Mesothelial cell of epicardium (in vitro differentiated cells): ENCODE results near the gene AADAC. TPM values are rescaled to one million over a fixed set of nuclear protein-coding genes. Genes with fewer than 3 reads are reported as not detected.

Experiments
- DNase-seq, 2 experiments: peaks; one replicate each; pipeline ENCODE4 v3.0.0; 2021; ENCODE audit warnings: low spot score in 2 of 2; ENCODE audit not compliant: unreplicated experiment in 2 of 2
- H3K27ac Mint-ChIP-seq: 2 replicates; pipeline ENCODE4 v1.8.0; 2021; ENCODE audit warnings: mixed read lengths
- H3K27me3 Mint-ChIP-seq: 2 replicates; pipeline ENCODE4 v1.8.0; 2021; ENCODE audit warnings: low read depth, mixed read lengths
- H3K36me3 Mint-ChIP-seq: 2 replicates; pipeline ENCODE4 v1.8.0; 2021; ENCODE audit warnings: mixed read lengths
- H3K4me1 Mint-ChIP-seq: 2 replicates; pipeline ENCODE4 v1.8.0; 2021; ENCODE audit warnings: mixed read lengths
- H3K4me3 Mint-ChIP-seq: 2 replicates; pipeline ENCODE4 v1.8.0; 2021; ENCODE audit warnings: mild to moderate bottlenecking, moderate library complexity, mixed read lengths
- H3K9me3 Mint-ChIP-seq: 2 replicates; pipeline ENCODE4 v1.8.0; 2021; ENCODE audit warnings: mixed read lengths
- CTCF ChIP-seq: fragments of 200-600 bp; sonication (generic); IDR thresholded peaks from one replicate; pipeline ENCODE4 v1.5.0; 2021; ENCODE audit warnings: antibody characterized with exemption; ENCODE audit not compliant: unreplicated experiment
- total RNA-seq: library from RNA; stranded (reverse); gene quantifications from 3 replicates; pipeline ENCODE4 v1.2.1, GENCODE V29; 2021

The AADAC gene
- total RNA-seq, 1 donor from 2014 or later: not detected

- Mint-ChIP-seq H3K27me3 (no peaks in the 10 kb centered on the region), H3K27ac (peak overlapping the region; percentile 67), H3K4me3 (no peak overlapping the region), H3K4me1 (peaks cover 39% of the 10 kb centered on the region), H3K9me3 (no peaks in the 10 kb centered on the region), H3K36me3 (no peaks in the 10 kb centered on the region)
- no peak for DNase-seq
- TF ChIP-seq CTCF: no peak
Measured at GRCh38 chr3:151816091-151816604, 2.2 kb downstream of the AADAC start.

GRCh38 chr3:151817473-151817872, 3.6 kb downstream of the AADAC start:
- Mint-ChIP-seq H3K4me1 (peaks cover 39% of the 10 kb centered on the region), H3K27me3 (no peaks in the 10 kb centered on the region), H3K36me3 (no peaks in the 10 kb centered on the region), H3K4me3 (no peak overlapping the region), H3K9me3 (no peaks in the 10 kb centered on the region), H3K27ac (no peak overlapping the region)
- DNase-seq: no peak
- TF ChIP-seq CTCF: no peak

- Mint-ChIP-seq H3K27me3 (no peaks in the 10 kb centered on the region), H3K9me3 (no peaks in the 10 kb centered on the region), H3K4me1 (peaks cover 39% of the 10 kb centered on the region), H3K4me3 (no peak overlapping the region), H3K36me3 (no peaks in the 10 kb centered on the region), H3K27ac (no peak overlapping the region)
- TF ChIP-seq CTCF: no peak
- no peak for DNase-seq
Measured at GRCh38 chr3:151818361-151818760, 4.4 kb downstream of the AADAC start.

- H3K4me3 Mint-ChIP-seq: no peak overlapping the region
- H3K36me3 Mint-ChIP-seq: no peaks in the 10 kb centered on the region
- no peak for DNase-seq
- H3K9me3 Mint-ChIP-seq: no peaks in the 10 kb centered on the region
- TF ChIP-seq CTCF: no peak
- no peak overlapping the region for H3K27ac Mint-ChIP-seq
- peaks cover 39% of the 10 kb centered on the region for H3K4me1 Mint-ChIP-seq
- no peaks in the 10 kb centered on the region for H3K27me3 Mint-ChIP-seq
Measured at GRCh38 chr3:151819910-151820309, 6.0 kb downstream of the AADAC start.

- TF ChIP-seq CTCF: no peak
- H3K9me3 Mint-ChIP-seq: peaks cover 18% of the 10 kb centered on the region
- no peak overlapping the region for H3K27ac Mint-ChIP-seq
- no peak overlapping the region for H3K4me3 Mint-ChIP-seq
- no peak for DNase-seq
- no peaks in the 10 kb centered on the region for H3K4me1 Mint-ChIP-seq
- H3K27me3 Mint-ChIP-seq: no peaks in the 10 kb centered on the region
- H3K36me3 Mint-ChIP-seq: peaks cover 9% of the 10 kb centered on the region
Measured at GRCh38 chr3:151827816-151828215, 13.9 kb downstream of the AADAC start.
